B cell (primary cell): ENCODE results near the gene NLRX1.

Experiments used
- CTCF ChIP-seq: fragments of 200-600 bp; IDR thresholded peaks from one replicate; pipeline ENCODE4 v1.8.0; 2022; ENCODE audit warnings: antibody characterized with exemption, mild to moderate bottlenecking
- EZH2 ChIP-seq: IDR thresholded peaks from 2 replicates; pipeline ENCODE4 v1.6.1; 2012; ENCODE audit warnings: borderline replicate concordance, low read depth, mild to moderate bottlenecking, moderate library complexity, low read length; ENCODE audit not compliant: insufficient read depth, poor library complexity, severe bottlenecking

- TF ChIP-seq CTCF: no peak
- TF ChIP-seq EZH2: no peak
These were observed 15.3 kb upstream of the NLRX1 start for GRCh38 chr11:119153049-119153818.
